ENCODE results near the gene TPM2. TPM values are rescaled to one million over a fixed set of nuclear protein-coding genes. Genes with fewer than 3 reads are reported as not detected.
A peak's percentile ranks its signal among the peaks of the same experiment; 100 is the strongest.

TPM2 gene
- total RNA-seq, 1 donor from 2014 or later = 515 TPM

- no peak for DNase-seq (ENCODE audit: extremely low spot score, unreplicated experiment)
- peaks cover 33% of the 10 kb centered on the region for H3K36me3 Mint-ChIP-seq (ENCODE audit: unreplicated experiment)
- H3K27ac Mint-ChIP-seq (ENCODE audit: unreplicated experiment) = no peak overlapping the region
- H3K4me3 Mint-ChIP-seq (ENCODE audit: unreplicated experiment) = no peak overlapping the region
- H3K9me3 Mint-ChIP-seq (ENCODE audit: unreplicated experiment) = no peaks in the 10 kb centered on the region
- TF ChIP-seq, protein P1, sequence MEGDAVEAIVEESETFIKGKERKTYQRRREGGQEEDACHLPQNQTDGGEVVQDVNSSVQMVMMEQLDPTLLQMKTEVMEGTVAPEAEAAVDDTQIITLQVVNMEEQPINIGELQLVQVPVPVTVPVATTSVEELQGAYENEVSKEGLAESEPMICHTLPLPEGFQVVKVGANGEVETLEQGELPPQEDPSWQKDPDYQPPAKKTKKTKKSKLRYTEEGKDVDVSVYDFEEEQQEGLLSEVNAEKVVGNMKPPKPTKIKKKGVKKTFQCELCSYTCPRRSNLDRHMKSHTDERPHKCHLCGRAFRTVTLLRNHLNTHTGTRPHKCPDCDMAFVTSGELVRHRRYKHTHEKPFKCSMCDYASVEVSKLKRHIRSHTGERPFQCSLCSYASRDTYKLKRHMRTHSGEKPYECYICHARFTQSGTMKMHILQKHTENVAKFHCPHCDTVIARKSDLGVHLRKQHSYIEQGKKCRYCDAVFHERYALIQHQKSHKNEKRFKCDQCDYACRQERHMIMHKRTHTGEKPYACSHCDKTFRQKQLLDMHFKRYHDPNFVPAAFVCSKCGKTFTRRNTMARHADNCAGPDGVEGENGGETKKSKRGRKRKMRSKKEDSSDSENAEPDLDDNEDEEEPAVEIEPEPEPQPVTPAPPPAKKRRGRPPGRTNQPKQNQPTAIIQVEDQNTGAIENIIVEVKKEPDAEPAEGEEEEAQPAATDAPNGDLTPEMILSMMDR (IDR thresholded peaks at IDR 0.05) = no peak
- no peaks in the 10 kb centered on the region for H3K27me3 Mint-ChIP-seq (ENCODE audit: unreplicated experiment)
- peaks cover 36% of the 10 kb centered on the region for H3K4me1 Mint-ChIP-seq (ENCODE audit: unreplicated experiment)
Observed at GRCh38 chr9:35734096-35734495, 44.4 kb upstream of the TPM2 start.

- H3K36me3 Mint-ChIP-seq (ENCODE audit: unreplicated experiment) = peaks cover 22% of the 10 kb centered on the region
- TF ChIP-seq, protein P1 (IDR thresholded peaks at IDR 0.05) = no peak
- H3K4me3 Mint-ChIP-seq (ENCODE audit: unreplicated experiment) = no peak overlapping the region
- no peaks in the 10 kb centered on the region for H3K27me3 Mint-ChIP-seq (ENCODE audit: unreplicated experiment)
- peaks cover 36% of the 10 kb centered on the region for H3K4me1 Mint-ChIP-seq (ENCODE audit: unreplicated experiment)
- no peak for DNase-seq (ENCODE audit: extremely low spot score, unreplicated experiment)
- no peak overlapping the region for H3K27ac Mint-ChIP-seq (ENCODE audit: unreplicated experiment)
- H3K9me3 Mint-ChIP-seq (ENCODE audit: unreplicated experiment) = no peaks in the 10 kb centered on the region
Observed at GRCh38 chr9:35732800-35733541, 43.2 kb upstream of the TPM2 start.

GRCh38 chr9:35732185-35732799, 42.6 kb upstream of the TPM2 start, which contains the start of the genes CREB3 and TLN1:
CREB3 (plus strand) TSS chr9:35732666; CDS start chr9:35732773, 107 bp downstream.
TLN1 (minus strand) TSS chr9:35732195; CDS start chr9:35725694, 6,501 bp downstream.
- H3K36me3 Mint-ChIP-seq (ENCODE audit: unreplicated experiment) = peaks cover 16% of the 10 kb centered on the region
- H3K27ac Mint-ChIP-seq (ENCODE audit: unreplicated experiment) = no peak within 1 kb of the TSS
- peak; percentile 99 for DNase-seq (ENCODE audit: extremely low spot score, unreplicated experiment)
- no peaks in the 10 kb centered on the region for H3K27me3 Mint-ChIP-seq (ENCODE audit: unreplicated experiment)
- H3K4me1 Mint-ChIP-seq (ENCODE audit: unreplicated experiment) = peaks cover 36% of the 10 kb centered on the region
- H3K4me3 Mint-ChIP-seq (ENCODE audit: unreplicated experiment) = no peak within 1 kb of the TSS
- TF ChIP-seq, protein P1 (IDR thresholded peaks at IDR 0.05) = no peak
- H3K9me3 Mint-ChIP-seq (ENCODE audit: unreplicated experiment) = no peaks in the 10 kb centered on the region

DNA sequence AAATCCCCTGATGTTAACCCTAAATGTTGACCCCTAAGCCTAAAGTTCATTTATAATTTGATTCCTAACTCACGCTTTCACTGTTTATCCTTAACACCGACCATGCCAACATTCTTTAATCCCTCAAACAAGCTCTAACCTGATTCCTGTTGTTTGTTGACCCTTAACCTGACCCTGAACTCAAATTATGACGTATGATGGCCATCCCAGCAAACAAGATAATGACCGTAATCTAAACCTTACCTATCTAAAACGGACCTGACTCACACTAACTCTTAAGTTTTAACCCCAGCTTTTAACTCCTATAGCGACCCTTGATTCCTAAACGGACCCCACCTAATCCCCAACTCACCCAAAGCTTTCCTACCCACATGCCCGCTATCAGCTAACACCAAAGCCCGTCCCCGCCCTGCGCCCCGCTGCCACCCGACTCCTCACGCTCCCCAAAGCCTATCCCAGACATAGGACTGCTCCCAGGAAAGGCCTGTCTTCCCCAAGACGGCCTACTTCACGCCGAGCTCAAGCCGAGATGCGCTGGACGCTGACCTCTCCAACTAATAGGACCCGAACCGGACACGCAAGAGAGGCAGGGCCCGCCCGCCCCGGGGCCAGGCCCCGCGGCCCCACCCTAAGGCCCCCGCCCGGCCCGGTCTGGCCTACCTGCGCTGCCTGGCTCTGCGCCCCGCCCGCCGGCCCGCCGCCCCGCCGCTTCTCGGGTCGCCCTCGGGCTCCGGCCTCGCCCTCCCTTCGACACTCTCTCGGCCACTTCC, 41.9 kb upstream of the TPM2 start:
- H3K36me3 Mint-ChIP-seq (ENCODE audit: unreplicated experiment) = peaks cover 11% of the 10 kb centered on the region
- H3K27ac Mint-ChIP-seq (ENCODE audit: unreplicated experiment) = no peak overlapping the region
- H3K4me1 Mint-ChIP-seq (ENCODE audit: unreplicated experiment) = peaks cover 32% of the 10 kb centered on the region
- TF ChIP-seq, protein P1 (IDR thresholded peaks at IDR 0.05) = no peak
- no peak for DNase-seq (ENCODE audit: extremely low spot score, unreplicated experiment)
- H3K4me3 Mint-ChIP-seq (ENCODE audit: unreplicated experiment) = no peak overlapping the region
- H3K27me3 Mint-ChIP-seq (ENCODE audit: unreplicated experiment) = no peaks in the 10 kb centered on the region
- H3K9me3 Mint-ChIP-seq (ENCODE audit: unreplicated experiment) = no peaks in the 10 kb centered on the region

- no peak for DNase-seq (ENCODE audit: extremely low spot score, unreplicated experiment)
- Mint-ChIP-seq H3K9me3 (ENCODE audit: unreplicated experiment) (no peaks in the 10 kb centered on the region), H3K4me1 (ENCODE audit: unreplicated experiment) (peaks cover 24% of the 10 kb centered on the region), H3K4me3 (ENCODE audit: unreplicated experiment) (no peak overlapping the region), H3K36me3 (ENCODE audit: unreplicated experiment) (peaks cover 10% of the 10 kb centered on the region), H3K27ac (ENCODE audit: unreplicated experiment) (no peak overlapping the region), H3K27me3 (ENCODE audit: unreplicated experiment) (no peaks in the 10 kb centered on the region)
- TF ChIP-seq, protein P1 (IDR thresholded peaks at IDR 0.05) = no peak
Observed at GRCh38 chr9:35730486-35730854, 40.7 kb upstream of the TPM2 start.

Measured in osteocyte (in vitro differentiated cells).